ENCODE data around the gene NDST1. TPM values are rescaled to one million over a fixed set of nuclear protein-coding genes. Genes with fewer than 3 reads are reported as not detected.

Gene NDST1
- total and polyA plus RNA-seq, 2 donors (not counting 3 experiments of a cell fraction or from before 2014, with no cell fraction given) = 38.6 to 102 TPM

GRCh38 chr5:150570333-150570732 is 62.4 kb downstream of the NDST1 start:
- TF ChIP-seq POLR2AphosphoS5 (IDR thresholded peaks at IDR 0.05; ENCODE audit: insufficient read depth, low read depth, low read length) (no peak), JUN (IDR thresholded peaks at IDR 0.05; ENCODE audit: borderline replicate concordance, insufficient read depth, insufficient read length, low read depth) (no peak), EZH2 (IDR thresholded peaks at IDR 0.05; ENCODE audit: borderline replicate concordance, low read depth, low read length, severe bottlenecking) (no peak), MAX (IDR thresholded peaks at IDR 0.05; ENCODE audit: insufficient read depth, insufficient read length) (no peak), FOS (IDR thresholded peaks at IDR 0.05; ENCODE audit: borderline replicate concordance, insufficient read depth, low read length) (no peak), MYC (IDR thresholded peaks at IDR 0.05; ENCODE audit: low read depth, low read length) (no peak), GATA2 (IDR thresholded peaks at IDR 0.05; ENCODE audit: insufficient read depth, insufficient read length, low read depth, low read length) (no peak), POLR2A (IDR thresholded peaks at IDR 0.05; ENCODE audit: low read depth, low read length) (no peak)
- TF ChIP-seq, protein P1, sequence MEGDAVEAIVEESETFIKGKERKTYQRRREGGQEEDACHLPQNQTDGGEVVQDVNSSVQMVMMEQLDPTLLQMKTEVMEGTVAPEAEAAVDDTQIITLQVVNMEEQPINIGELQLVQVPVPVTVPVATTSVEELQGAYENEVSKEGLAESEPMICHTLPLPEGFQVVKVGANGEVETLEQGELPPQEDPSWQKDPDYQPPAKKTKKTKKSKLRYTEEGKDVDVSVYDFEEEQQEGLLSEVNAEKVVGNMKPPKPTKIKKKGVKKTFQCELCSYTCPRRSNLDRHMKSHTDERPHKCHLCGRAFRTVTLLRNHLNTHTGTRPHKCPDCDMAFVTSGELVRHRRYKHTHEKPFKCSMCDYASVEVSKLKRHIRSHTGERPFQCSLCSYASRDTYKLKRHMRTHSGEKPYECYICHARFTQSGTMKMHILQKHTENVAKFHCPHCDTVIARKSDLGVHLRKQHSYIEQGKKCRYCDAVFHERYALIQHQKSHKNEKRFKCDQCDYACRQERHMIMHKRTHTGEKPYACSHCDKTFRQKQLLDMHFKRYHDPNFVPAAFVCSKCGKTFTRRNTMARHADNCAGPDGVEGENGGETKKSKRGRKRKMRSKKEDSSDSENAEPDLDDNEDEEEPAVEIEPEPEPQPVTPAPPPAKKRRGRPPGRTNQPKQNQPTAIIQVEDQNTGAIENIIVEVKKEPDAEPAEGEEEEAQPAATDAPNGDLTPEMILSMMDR (IDR thresholded peaks at IDR 0.05; ENCODE audit: extremely low read depth in 1 of 2, insufficient read depth in 1 of 2, low read depth in 1 of 2, low read length in 2 of 2) = no peak
- H3K9me3 ChIP-seq (replicated peaks; ENCODE audit: control insufficient read depth, insufficient read depth, low read length) = no peaks in the 10 kb centered on the region
- ChIA-PET CTCF (no interaction called here), POLR2A (no interaction called here)
- no TSS peak for BruUV-seq (replicated peaks)
- no peak overlapping the region for H3K27ac ChIP-seq (ENCODE audit: insufficient read depth, low read depth, low read length)
- H4K20me1 ChIP-seq (replicated peaks; ENCODE audit: control insufficient read depth, extremely low read depth, insufficient read depth, low read length) = no peaks in the 10 kb centered on the region
- no peaks in the 10 kb centered on the region for H3K27me3 ChIP-seq (ENCODE audit: control insufficient read depth in 2 of 2, insufficient read depth in 2 of 2, low read length in 2 of 2)
- H3K4me1 ChIP-seq (ENCODE audit: control insufficient read depth, extremely low read depth, insufficient read depth, low read length) = no peaks in the 10 kb centered on the region
- H3K4me3 ChIP-seq (replicated peaks in 1 of 3; ENCODE audit: insufficient read depth in 1 of 3, low read depth in 1 of 3, low read length in 3 of 3) = no peak overlapping the region
- no peak for FAIRE-seq
- H2AFZ ChIP-seq (ENCODE audit: low read depth, low read length) = no peak overlapping the region
- H3K9ac ChIP-seq (replicated peaks; ENCODE audit: extremely low read depth, insufficient read depth, low read length) = no peak overlapping the region
- no peaks in the 10 kb centered on the region for H3K9me1 ChIP-seq (replicated peaks; ENCODE audit: control insufficient read depth, extremely low read depth, insufficient read depth, low read length)
- no peaks in the 10 kb centered on the region for H3K36me3 ChIP-seq (ENCODE audit: control insufficient read depth in 2 of 2, extremely low read depth in 1 of 2, insufficient read depth in 2 of 2, low read length in 2 of 2)
- no peaks in the 10 kb centered on the region for H3K79me2 ChIP-seq (ENCODE audit: control insufficient read depth, insufficient read depth, low read length)
- dilution Hi-C loops (cut with MboI; ENCODE audit: extremely low pct_ligation_motif_present, low sequenced_read_pairs) (no loop called here), intact Hi-C loops (cut with micrococcal nuclease) (no loop called here)
- DNase-seq (ENCODE audit: low read depth, low spot score) = no peak
- H3K4me2 ChIP-seq (ENCODE audit: insufficient read depth, low read length) = no peak overlapping the region

Measured in endothelial cell of umbilical vein (primary cell).